B cell (primary cell): ENCODE data around the gene CLCNKA. TPM values are rescaled to one million over a fixed set of nuclear protein-coding genes. Genes with fewer than 3 reads are reported as not detected.

Source experiments
- ATAC-seq: fragments of 200-7000 bp; cut with Tn5 transposase; one replicate; pipeline ENCODE4 v1.10.0; 2021; ENCODE audit warnings: low read depth, mild to moderate bottlenecking, moderate number of reproducible peaks, moderate library complexity
- CTCF ChIA-PET: fragments of 350-600 bp; sonication (Branson Sonifier 250); formaldehyde crosslinking; loops from one replicate; lab custom pipeline; 2021; ENCODE audit warnings: antibody characterized with exemption, inconsistent platforms; lab: Charles Lee
- POLR2A ChIA-PET: fragments of 350-600 bp; sonication (Branson Sonifier 250); formaldehyde crosslinking; loops from one replicate; lab custom pipeline; 2021; ENCODE audit warnings: antibody characterized with exemption; lab: Charles Lee
- DNase-seq: peaks from one replicate; pipeline ENCODE4 v3.0.0; 2013
- H2AFZ ChIP-seq: 2 replicates; pipeline ENCODE4 v1.6.1; 2012; ENCODE audit warnings: mild to moderate bottlenecking, low read depth, low read length; ENCODE audit not compliant: insufficient read depth, poor library complexity, severe bottlenecking
- H3K27ac ChIP-seq, 2 donors: 1 replicate in 1 of 2; 2 replicates in 1 of 2; pipeline ENCODE4 v1.5.1; 2012 to 2013; ENCODE audit warnings: low read length in 2 of 2, mild to moderate bottlenecking in 2 of 2, moderate library complexity in 1 of 2
- H3K27me3 ChIP-seq, 4 experiments: fragments of 200-600 bp in 1 of 4; sonication (generic) in 1 of 4; replicated peaks in 1 of 4; 1 replicate in 2 of 4; 2 replicates in 2 of 4; pipeline versions ENCODE4 v1.6.1 to v1.7.0; 2013 to 2016; ENCODE audit warnings: low read length in 3 of 4, mild to moderate bottlenecking in 2 of 4, mixed read lengths in 1 of 4, moderate library complexity in 1 of 4; ENCODE audit not compliant: insufficient read depth in 4 of 4, control insufficient read depth in 3 of 4; ENCODE audit errors: control extremely low read depth in 1 of 4
- H3K36me3 ChIP-seq, 2 experiments: replicated peaks in 1 of 2; 1 replicate in 1 of 2; 2 replicates in 1 of 2; pipeline versions ENCODE4 v1.6.1 to v1.7.1; 2013; ENCODE audit warnings: low read length in 1 of 2; ENCODE audit not compliant: insufficient read depth in 2 of 2, control insufficient read depth in 1 of 2; ENCODE audit errors: control extremely low read depth in 1 of 2, extremely low read depth in 1 of 2
- H3K4me1 ChIP-seq, 2 donors: fragments of 200-600 bp in 1 of 2; sonication (generic) in 1 of 2; 1 replicate in 1 of 2; 2 replicates in 1 of 2; pipeline versions ENCODE4 v1.5.1 to v1.6.1; 2013 to 2017; ENCODE audit warnings: low read length in 2 of 2; ENCODE audit not compliant: control insufficient read depth in 2 of 2, insufficient read depth in 2 of 2
- H3K4me2 ChIP-seq: replicated peaks from 2 replicates; pipeline ENCODE3; 2012; ENCODE audit warnings: mild to moderate bottlenecking, low read depth, low read length; ENCODE audit not compliant: poor library complexity, severe bottlenecking
- H3K4me3 ChIP-seq, 5 experiments: fragments of 200-600 bp in 1 of 5; sonication (generic) in 1 of 5; 1 replicate in 3 of 5; 2 replicates in 2 of 5; pipeline versions ENCODE4 v1.5.1 to v1.7.0; 2011 to 2016; ENCODE audit warnings: low read length in 4 of 5, mild to moderate bottlenecking in 4 of 5, low read depth in 2 of 5, control low read depth in 1 of 5, moderate library complexity in 1 of 5; ENCODE audit not compliant: insufficient read depth in 1 of 5; ENCODE audit errors: control extremely low read depth in 1 of 5, extremely low read depth in 1 of 5
- H3K79me2 ChIP-seq: fragments of 200-600 bp; sonication (generic); one replicate; pipeline ENCODE4 v1.6.0; 2016; ENCODE audit warnings: low read length; ENCODE audit not compliant: control insufficient read depth, insufficient read depth
- H3K9ac ChIP-seq: fragments of 200-600 bp; sonication (generic); 2 replicates; pipeline ENCODE4 v1.6.1; 2017; ENCODE audit warnings: mild to moderate bottlenecking, low read length, moderate library complexity
- H3K9me3 ChIP-seq, 3 donors: one replicate each; pipeline versions ENCODE4 v1.6.1 to v1.7.1; 2013; ENCODE audit warnings: low read length in 2 of 3; ENCODE audit not compliant: control insufficient read depth in 2 of 3, insufficient read depth in 1 of 3; ENCODE audit errors: control extremely low read depth in 1 of 3
- H4K20me1 ChIP-seq: 2 replicates; pipeline ENCODE4 v1.6.0; 2012; ENCODE audit warnings: mild to moderate bottlenecking, low read length; ENCODE audit not compliant: insufficient read depth, control insufficient read depth, poor library complexity, severe bottlenecking
- H3K27ac Mint-ChIP-seq: one replicate; pipeline ENCODE4 v1.8.0; 2021; ENCODE audit warnings: mixed read lengths
- H3K27me3 Mint-ChIP-seq: one replicate; pipeline ENCODE4 v1.8.0; 2021; ENCODE audit warnings: mixed read lengths
- H3K4me1 Mint-ChIP-seq: one replicate; pipeline ENCODE4 v1.8.0; 2021; ENCODE audit warnings: mixed read lengths
- H3K4me3 Mint-ChIP-seq: one replicate; pipeline ENCODE4 v1.8.0; 2021; ENCODE audit warnings: mixed read lengths
- H3K9me3 Mint-ChIP-seq: one replicate; pipeline ENCODE4 v1.8.0; 2022; ENCODE audit warnings: mixed read lengths; ENCODE audit not compliant: insufficient read depth
- EZH2 ChIP-seq: IDR thresholded peaks from 2 replicates; pipeline ENCODE4 v1.6.1; 2012; ENCODE audit warnings: borderline replicate concordance, low read depth, mild to moderate bottlenecking, moderate library complexity, low read length; ENCODE audit not compliant: insufficient read depth, poor library complexity, severe bottlenecking
- WGBS: methylation state at CpG from one replicate; pipeline ENCODE4 v1.1.5; 2013; ENCODE audit warnings: missing lambda C conversion rate; ENCODE audit not compliant: insufficient coverage; 5-methylcytosine and 5-hydroxymethylcytosine counted together
- intact Hi-C: fragments of 100-400 bp; cut with micrococcal nuclease; formaldehyde crosslinking; loops from one replicate; pipeline ENCODE4 v1.10.0; 2022
- polyA plus RNA-seq: library from polyadenylated mRNA; depleted of rRNA; stranded (reverse); fragments of >200 nt; gene quantifications from 2 replicates; pipeline ENCODE4 v1.2.3, GENCODE V29; 2012
- total RNA-seq, 2 donors: library from RNA; stranded (reverse); fragments of 120-200 nt in 1 of 2; gene quantifications; 1 replicate in 1 of 2; 2 replicates in 1 of 2; pipeline versions ENCODE4 v1.2.3 to v1.2.4, GENCODE V29; 2013 to 2022
- TF ChIP-seq, protein P1 (sequence below): fragments of 200-600 bp; IDR thresholded peaks from one replicate; pipeline ENCODE4 v1.8.0; 2022; ENCODE audit warnings: antibody characterized with exemption, mild to moderate bottlenecking

Gene CLCNKA
- total and polyA plus RNA-seq, 2 donors (not counting 1 experiment from before 2014, with no cell fraction given), result 0.03 TPM; not detected in 1

DNA sequence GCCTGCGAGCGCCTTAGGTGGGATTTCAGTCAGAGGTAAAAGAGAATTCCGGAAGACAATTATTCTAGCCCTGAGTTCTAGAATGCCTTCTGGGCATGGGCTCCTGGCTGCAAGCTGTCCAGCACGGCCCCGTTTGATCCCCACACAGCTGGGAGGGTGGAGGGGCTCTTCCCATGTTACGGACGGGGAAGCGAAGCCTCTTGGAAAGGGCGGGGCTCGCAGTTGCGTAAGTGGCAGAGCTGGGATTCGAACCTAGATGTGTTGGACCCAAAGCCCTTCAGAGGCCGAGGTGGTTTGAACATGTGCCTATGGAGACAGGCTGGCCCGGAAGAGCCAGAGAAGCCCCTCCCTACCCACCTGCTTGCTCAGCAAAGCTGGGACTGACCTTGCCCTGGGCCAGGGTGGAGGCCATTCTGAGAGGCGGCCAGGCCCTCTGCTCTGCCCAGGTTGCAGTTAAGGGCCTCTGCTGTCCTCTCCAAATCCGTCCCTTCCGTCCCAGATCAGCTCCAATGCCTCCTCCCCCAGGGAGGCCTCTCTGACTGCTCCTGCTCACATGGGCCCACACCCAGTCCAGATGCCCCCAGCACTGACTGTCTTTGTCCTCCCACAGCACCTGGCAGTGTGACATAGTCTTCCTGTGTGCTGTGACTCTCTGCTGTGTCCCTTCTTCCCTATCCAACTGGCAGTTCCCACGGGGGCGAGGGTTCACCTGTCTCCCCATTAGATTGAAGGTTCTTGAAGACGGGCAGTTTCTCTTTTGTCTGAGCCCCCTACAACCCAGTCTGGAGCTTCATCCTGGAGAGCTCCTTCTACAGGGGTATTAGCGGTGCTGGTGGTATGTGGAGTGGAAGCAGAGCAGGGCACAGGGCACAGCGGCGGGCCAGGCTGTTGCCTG is 2.8 kb upstream of the CLCNKA start:
- H3K27me3 Mint-ChIP-seq, result peaks cover 8% of the 10 kb centered on the region
- no peak for DNase-seq
- H3K27me3 ChIP-seq, result no peaks in the 10 kb centered on the region
- no peak overlapping the region for H3K4me2 ChIP-seq
- H3K9ac ChIP-seq, result no peak overlapping the region
- no peaks in the 10 kb centered on the region for H3K9me3 ChIP-seq
- no peak overlapping the region for H3K4me3 Mint-ChIP-seq
- H3K9me3 Mint-ChIP-seq, result no peaks in the 10 kb centered on the region
- no peak overlapping the region for H3K27ac ChIP-seq
- H3K27ac Mint-ChIP-seq, result no peak overlapping the region
- peaks cover 15% of the 10 kb centered on the region for H3K4me1 Mint-ChIP-seq
- peaks cover 11 to 14% of the 10 kb centered on the region in 2 donors for H3K4me1 ChIP-seq
- no peaks in the 10 kb centered on the region for H3K79me2 ChIP-seq
- no peak for ATAC-seq
- ChIA-PET POLR2A (no interaction called here), CTCF (interaction anchor here (0.7 to 3.6 kb wide), 4 partner anchors 9 to 227 kb away, joined by 3 to 15 read pairs (median 4); no protein-coding TSS in a partner anchor)
- H2AFZ ChIP-seq, result no peak overlapping the region
- intact Hi-C loops, result no loop called here
- H3K36me3 ChIP-seq, result no peaks in the 10 kb centered on the region
- no peaks in the 10 kb centered on the region for H4K20me1 ChIP-seq
- TF ChIP-seq, protein P1, sequence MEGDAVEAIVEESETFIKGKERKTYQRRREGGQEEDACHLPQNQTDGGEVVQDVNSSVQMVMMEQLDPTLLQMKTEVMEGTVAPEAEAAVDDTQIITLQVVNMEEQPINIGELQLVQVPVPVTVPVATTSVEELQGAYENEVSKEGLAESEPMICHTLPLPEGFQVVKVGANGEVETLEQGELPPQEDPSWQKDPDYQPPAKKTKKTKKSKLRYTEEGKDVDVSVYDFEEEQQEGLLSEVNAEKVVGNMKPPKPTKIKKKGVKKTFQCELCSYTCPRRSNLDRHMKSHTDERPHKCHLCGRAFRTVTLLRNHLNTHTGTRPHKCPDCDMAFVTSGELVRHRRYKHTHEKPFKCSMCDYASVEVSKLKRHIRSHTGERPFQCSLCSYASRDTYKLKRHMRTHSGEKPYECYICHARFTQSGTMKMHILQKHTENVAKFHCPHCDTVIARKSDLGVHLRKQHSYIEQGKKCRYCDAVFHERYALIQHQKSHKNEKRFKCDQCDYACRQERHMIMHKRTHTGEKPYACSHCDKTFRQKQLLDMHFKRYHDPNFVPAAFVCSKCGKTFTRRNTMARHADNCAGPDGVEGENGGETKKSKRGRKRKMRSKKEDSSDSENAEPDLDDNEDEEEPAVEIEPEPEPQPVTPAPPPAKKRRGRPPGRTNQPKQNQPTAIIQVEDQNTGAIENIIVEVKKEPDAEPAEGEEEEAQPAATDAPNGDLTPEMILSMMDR, result no peak
- no peak for TF ChIP-seq EZH2
- no peak overlapping the region for H3K4me3 ChIP-seq
- WGBS, result 96% methylated on average over 20 of the region's 23 CpGs
